ENCODE data around the gene CERS5. TPM values are rescaled to one million over a fixed set of nuclear protein-coding genes. Genes with fewer than 3 reads are reported as not detected.

CERS5 gene
- total RNA-seq, 6 experiments from 2014 or later = 48.0 to 69.3 (median 60.3) TPM

- Mint-ChIP-seq H3K4me1 (ENCODE audit: low read depth) (peaks cover 85% of the 10 kb centered on the region), H3K27ac (peak overlapping the region; percentile 93), H3K27me3 (ENCODE audit: insufficient read depth) (no peaks in the 10 kb centered on the region), H3K4me3 (peak overlapping the region; percentile 66), H3K36me3 (ENCODE audit: low read depth) (peaks cover 72% of the 10 kb centered on the region), H3K9me3 (no peaks in the 10 kb centered on the region; the same call in 1 of the 2 replicates)
- peak; percentile 88 for DNase-seq
- no peak for TF ChIP-seq CTCF (IDR thresholded peaks at IDR 0.05)
Observed at GRCh38 chr12:50200552-50201273, 33.5 kb upstream of the CERS5 start.

DNA sequence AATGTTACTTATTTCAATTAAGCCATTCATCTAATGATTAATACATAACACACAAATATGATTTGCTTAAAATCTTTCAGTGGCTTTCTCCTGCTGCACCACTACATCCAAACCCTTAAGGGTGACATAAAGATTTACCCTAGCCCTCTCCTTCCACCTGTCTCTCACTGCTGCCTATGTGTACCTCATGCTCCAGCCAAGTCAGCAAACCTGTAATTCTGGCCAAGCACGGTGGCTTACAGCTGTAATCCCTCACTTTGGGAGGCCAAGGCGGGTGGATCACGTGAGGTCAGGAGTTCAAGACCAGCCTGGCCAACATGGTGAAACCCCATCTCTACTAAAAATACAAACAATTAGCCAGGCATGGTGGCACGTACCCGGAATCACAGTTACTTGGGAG, 31.7 kb upstream of the CERS5 start:
- H3K27me3 Mint-ChIP-seq (ENCODE audit: insufficient read depth) = no peaks in the 10 kb centered on the region
- peaks cover 75% of the 10 kb centered on the region for H3K4me1 Mint-ChIP-seq (ENCODE audit: low read depth)
- peak overlapping the region; percentile 16; the same call in 1 of the 2 replicates for H3K27ac Mint-ChIP-seq
- no peak overlapping the region for H3K4me3 Mint-ChIP-seq
- TF ChIP-seq CTCF (IDR thresholded peaks at IDR 0.05) = no peak
- H3K9me3 Mint-ChIP-seq = no peaks in the 10 kb centered on the region; the same call in 1 of the 2 replicates
- peaks cover 62% of the 10 kb centered on the region for H3K36me3 Mint-ChIP-seq (ENCODE audit: low read depth)
- no peak for DNase-seq

- Mint-ChIP-seq H3K27me3 (ENCODE audit: insufficient read depth) (no peaks in the 10 kb centered on the region), H3K4me3 (no peak overlapping the region), H3K9me3 (no peaks in the 10 kb centered on the region; the same call in 1 of the 2 replicates), H3K27ac (peak overlapping the region; percentile 83; the same call in 1 of the 2 replicates), H3K4me1 (ENCODE audit: low read depth) (peaks cover 74% of the 10 kb centered on the region), H3K36me3 (ENCODE audit: low read depth) (peaks cover 63% of the 10 kb centered on the region)
- DNase-seq = no peak
- TF ChIP-seq CTCF (IDR thresholded peaks at IDR 0.05) = no peak
Observed at GRCh38 chr12:50197297-50197727, 30.1 kb upstream of the CERS5 start.

GRCh38 chr12:50196537-50196936, 29.4 kb upstream of the CERS5 start:
- no peak for DNase-seq

GRCh38 chr12:50195832-50196231, 28.7 kb upstream of the CERS5 start:
- Mint-ChIP-seq H3K36me3 (ENCODE audit: low read depth) (peaks cover 57% of the 10 kb centered on the region), H3K4me3 (peak overlapping the region; percentile 31; the same call in 1 of the 2 replicates), H3K9me3 (no peaks in the 10 kb centered on the region; the same call in 1 of the 2 replicates), H3K27ac (peak overlapping the region; percentile 83), H3K27me3 (ENCODE audit: insufficient read depth) (no peaks in the 10 kb centered on the region), H3K4me1 (ENCODE audit: low read depth) (peaks cover 62% of the 10 kb centered on the region)
- DNase-seq = peak; percentile 41
- no peak for TF ChIP-seq CTCF (IDR thresholded peaks at IDR 0.05)

More at GRCh38 chr12:50196537-50196936, 29.4 kb upstream of the CERS5 start:
- H3K27ac Mint-ChIP-seq = peak overlapping the region; percentile 83
- no peak for TF ChIP-seq CTCF (IDR thresholded peaks at IDR 0.05)
- peak overlapping the region; percentile 31; the same call in 1 of the 2 replicates for H3K4me3 Mint-ChIP-seq
- peaks cover 64% of the 10 kb centered on the region for H3K36me3 Mint-ChIP-seq (ENCODE audit: low read depth)
- H3K4me1 Mint-ChIP-seq (ENCODE audit: low read depth) = peaks cover 69% of the 10 kb centered on the region
- H3K27me3 Mint-ChIP-seq (ENCODE audit: insufficient read depth) = no peaks in the 10 kb centered on the region
- no peaks in the 10 kb centered on the region; the same call in 1 of the 2 replicates for H3K9me3 Mint-ChIP-seq
